SKM-1 treated with dmso at 0.1 percent for 144 hours (cell line): ENCODE results near the gene PROZ.
"Not testable (repeated sequence)": the region's sequence is repeated elsewhere in the genome, so short reads cannot be mapped to it uniquely, and the experiment has no call there.

ENCODE experiments used
- DNase-seq: peaks from one replicate; lab custom pipeline; 2025; ENCODE audit not compliant: unreplicated experiment; lab: John Stamatoyannopoulos, UW

PROZ gene, protein sequence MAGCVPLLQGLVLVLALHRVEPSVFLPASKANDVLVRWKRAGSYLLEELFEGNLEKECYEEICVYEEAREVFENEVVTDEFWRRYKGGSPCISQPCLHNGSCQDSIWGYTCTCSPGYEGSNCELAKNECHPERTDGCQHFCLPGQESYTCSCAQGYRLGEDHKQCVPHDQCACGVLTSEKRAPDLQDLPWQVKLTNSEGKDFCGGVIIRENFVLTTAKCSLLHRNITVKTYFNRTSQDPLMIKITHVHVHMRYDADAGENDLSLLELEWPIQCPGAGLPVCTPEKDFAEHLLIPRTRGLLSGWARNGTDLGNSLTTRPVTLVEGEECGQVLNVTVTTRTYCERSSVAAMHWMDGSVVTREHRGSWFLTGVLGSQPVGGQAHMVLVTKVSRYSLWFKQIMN

DNA sequence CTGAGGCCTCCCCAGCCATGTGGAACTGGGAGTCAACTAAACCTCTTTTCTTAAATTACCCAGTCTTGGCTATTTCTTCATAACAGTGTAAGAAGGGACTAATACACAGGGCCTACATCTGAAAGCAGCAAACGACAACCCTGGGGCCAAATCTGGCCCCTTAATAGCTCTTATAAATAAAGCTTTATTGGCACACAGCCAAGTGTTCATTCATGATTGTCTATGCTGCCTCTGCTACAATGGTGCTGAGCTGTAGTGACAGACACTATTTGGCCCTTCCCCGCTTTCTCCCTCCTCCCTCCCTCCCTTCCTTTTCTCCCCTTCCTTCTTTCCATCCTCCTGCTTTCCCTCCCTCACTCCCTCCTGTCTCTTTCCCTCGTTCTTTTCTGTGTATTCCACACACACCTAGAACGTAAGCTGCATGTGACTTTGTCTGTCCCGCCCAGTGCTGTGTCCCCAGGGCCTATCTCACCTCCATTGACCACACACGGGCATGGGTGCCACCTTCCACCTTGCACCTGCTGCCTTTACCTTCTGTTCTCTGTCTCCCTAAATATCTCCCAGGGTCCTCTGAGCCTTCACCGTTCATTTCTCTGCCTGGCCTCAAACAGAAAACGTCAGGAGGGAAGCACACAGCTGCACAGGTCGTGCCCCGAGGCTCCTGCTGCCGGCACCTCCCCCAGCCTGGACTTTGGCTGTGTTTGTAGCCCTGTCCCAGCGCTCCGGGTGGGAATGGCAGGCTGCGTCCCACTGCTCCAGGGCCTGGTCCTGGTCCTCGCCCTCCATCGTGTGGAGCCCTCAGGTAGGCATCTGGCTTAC is at the start of gene PROZ:
PROZ (plus strand) TSS at position 720 of the 819 bp plus-strand sequence; CDS start at position 733, 13 bp downstream.
- no peak for DNase-seq

DNA sequence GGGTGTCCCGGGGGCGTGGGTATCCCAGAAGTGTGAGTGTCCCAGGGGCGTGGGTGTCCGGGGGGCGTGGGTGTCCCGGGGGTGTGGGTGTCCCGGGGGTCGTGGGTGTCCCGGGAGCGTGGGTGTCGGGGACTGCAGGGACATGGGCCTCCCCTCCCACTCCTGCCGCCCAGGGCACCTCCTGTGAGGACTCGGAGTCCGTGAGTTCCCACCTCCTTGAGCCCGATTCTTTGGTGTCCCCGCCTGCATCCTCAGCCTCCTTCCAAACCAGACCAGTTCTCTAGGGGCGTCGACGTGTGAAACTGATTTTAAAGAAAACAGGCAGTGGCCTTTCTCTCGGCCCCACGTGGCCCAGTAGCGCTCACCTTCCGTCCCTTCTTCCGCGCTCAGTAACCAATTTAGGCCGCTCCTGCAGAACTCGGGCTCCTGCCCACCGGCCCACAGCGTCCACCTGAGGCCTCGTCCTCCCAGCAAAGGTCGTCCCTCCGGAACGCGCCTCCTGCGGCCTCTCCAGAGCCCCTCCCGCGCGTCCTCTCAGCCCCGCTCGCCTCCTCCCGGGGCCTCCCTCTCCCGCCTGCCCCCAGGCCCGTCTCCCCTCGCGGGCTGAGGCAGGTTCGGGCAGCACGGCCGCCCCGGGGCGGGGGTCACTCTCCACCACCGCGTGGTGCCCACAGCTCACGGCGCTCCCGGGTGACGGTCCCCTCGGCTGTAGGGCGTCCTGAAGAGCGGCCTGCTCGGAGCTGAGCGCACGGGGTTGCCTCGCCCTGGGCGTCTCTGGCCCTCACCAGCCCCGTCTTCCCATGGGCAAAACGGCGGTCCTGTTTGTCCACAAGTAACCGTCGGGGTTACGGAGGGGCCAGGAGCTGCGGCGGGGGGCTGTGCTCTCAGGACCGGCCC is 49.0 kb upstream of the PROZ start:
- no peak for DNase-seq

DNA sequence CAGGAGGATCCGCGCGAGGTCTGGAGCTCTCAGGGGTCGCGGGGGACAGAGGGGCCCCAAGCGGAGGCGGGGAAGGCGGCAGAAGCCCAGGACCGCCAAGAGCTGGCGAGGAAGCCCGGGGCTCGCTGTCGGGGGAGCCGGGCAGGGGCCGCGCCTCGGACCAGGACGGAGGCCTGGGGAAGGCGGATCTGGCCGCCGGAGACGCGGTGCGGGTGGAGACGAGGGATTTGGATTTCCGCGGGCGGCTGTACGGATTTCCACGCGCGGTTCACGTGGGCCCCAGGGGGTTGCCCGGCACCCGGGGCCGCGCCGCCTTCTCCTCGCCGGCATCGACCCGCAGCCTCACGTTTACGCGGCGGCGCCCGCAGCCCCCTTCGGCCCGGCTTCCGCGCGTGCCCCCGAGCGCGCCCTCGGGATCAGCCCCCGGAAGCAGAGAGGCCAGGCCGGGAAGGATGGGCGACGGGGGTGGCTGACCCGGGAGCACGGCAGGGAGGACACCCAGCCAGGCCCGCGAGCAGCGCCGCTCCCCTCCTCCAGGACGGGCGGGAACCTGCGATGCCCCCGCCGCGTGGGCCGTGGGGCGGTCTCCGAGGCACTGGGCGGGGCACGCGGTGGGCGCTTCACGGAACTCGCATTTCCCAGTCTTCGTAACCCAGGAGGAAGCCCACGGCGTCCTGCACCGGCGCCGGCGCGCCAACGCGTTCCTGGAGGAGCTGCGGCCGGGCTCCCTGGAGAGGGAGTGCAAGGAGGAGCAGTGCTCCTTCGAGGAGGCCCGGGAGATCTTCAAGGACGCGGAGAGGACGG is 48.2 kb upstream of the PROZ start:
- no peak for DNase-seq

DNA sequence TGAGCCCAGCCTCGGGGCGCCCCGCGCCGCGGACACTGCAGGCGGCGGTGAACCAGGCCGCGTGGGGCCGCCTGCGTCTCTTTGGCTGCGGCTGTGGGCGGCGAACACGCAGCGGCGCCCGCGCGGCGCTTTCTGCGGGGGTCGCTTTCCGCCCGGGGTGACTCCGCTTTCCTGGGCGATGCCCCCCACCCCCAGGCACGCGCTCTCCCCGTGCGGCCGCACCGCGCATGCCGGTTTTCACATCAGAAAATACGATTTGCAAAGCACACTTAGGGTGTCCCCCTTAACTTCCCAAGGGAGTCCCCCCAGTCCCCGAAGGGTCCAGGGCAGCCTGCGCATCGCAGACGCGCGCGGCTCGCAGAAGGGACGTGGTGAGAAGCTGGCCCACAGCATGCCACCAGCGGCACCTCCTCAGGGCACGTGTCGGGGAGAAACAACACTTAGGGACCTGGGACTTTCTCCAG is 47.6 kb upstream of the PROZ start:
- DNase-seq = no peak

DNA sequence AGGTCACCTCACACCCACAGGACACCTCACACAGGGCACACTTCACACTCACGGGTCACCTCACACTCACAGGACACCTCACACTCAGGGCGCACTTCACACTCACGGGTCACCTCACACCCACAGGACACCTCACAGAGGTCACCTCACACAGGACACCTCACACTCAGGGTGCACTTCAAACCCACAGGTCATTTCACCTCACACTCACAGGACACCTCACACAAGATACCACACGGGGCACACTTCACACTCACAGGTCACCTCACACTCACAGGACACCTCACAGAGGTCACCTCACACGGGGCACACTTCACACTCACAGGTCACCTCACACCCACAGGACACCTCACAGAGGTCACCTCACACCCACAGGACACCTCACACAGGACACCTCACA is 46.6 kb upstream of the PROZ start:
- not testable (repeated sequence) for DNase-seq

DNA sequence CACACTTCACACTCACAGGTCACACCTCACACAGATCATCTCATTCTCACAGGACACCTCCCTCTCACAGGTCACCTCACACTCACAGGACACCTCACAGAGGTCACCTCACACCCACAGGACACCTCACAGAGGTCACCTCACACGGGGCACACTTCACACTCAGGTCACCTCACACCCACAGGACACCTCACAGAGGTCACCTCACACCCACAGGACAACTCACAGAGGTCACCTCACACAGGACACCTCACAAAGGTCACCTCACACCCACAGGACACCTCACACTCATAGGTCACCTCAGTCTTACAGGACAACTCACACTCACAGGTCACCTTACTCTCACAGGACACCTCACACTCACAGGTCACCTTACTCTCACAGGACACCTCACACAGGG is 46.0 kb upstream of the PROZ start:
- DNase-seq = not testable (repeated sequence)

DNA sequence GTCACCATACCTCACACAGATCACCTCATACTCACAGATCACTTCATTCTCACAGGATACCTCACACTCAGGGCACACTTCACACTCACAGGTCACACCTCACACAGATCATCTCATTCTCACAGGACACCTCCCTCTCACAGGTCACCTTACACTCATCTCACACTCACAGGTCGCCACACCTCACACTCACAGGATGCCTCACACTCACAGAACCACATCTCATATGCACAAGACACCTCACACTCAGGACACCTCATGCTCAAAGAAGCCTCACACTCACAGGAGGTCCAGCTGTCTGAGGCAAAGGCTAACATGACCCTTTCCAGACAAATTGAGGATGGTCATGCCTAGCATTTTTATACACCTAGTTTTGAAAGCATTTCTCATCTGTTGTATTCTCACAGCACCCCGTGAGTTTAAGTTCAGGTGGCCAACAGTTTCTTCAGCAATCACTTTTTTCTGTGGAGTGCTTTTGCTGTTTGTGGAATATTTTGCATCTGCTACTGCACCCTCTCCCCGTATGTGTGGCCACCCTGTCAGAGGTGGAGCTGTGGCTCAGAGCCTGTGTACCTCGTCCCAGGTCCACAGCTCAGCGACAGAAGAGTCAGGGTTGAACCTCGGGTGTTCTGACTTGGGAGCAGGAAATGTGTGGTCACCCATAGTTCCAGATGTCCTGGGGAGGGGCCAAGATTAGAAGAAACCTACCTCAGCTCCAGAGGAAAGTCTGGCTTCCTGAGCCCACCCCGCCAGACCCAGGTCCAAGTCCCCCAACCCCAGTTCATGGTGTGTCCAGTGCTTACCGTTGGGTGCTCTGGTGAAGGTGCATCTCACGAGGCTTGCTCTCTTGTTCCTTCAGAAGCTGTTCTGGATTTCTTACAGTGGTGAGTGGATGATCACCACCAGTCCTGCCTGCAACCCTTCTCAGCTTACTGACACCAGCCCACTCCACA is 45.3 kb upstream of the PROZ start:
- DNase-seq = no peak

DNA sequence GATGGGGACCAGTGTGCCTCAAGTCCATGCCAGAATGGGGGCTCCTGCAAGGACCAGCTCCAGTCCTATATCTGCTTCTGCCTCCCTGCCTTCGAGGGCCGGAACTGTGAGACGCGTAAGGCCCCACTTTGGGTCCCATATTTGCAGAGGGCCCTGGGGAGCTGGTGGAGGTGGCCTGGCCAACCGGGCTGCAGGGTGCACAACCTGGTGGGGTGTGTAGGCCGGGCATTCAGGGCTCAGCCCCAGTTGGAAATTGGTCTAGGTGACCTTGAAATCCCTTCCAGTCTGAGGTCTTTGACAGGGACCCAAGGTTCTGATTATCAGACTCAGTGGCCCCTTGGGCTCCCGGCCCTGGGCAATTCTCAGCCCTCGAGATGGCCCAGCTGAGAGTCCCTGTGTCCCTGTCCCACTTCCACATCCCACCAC is 44.6 kb upstream of the PROZ start:
- DNase-seq = no peak

DNA sequence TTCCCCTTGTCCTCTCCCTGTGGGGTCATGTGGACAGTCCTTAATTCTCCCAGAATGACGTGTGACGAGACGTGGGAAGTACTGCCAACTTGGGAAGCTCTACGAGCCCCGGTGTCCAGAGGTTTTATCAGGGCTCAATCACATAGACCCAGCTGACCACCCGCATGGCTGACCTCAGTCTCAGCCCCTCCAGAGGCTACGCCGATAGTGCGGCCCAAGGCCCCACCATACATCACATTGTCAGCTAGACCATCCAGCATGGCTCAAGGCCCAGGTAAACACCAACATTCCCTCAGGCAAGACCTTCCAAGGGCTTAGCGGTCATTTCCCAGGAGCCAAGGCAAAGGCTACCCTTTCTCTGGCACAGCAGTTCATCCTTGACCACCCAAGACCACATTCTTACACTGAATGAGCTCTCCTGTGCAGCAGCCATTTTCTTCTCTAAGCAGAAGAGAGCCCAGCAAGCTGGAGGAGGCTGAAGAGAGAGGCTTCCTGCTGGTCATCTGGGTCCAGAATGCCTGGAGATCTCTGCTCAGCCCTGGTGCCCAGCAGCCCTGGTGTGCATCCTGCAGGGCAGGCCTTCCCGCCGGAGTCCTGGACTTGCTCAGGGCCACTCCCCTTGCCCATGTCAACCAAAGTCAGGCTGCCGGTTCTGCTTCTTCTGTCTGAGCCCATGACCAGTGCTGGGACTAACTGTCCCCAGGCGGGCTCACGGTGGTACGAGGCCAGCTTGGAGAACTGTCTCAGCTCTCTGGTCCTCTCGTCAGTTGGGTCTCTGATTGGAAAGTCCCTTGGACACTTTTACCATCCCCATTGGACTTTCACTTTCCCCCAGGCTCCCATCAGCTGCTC is 43.7 kb upstream of the PROZ start:
- no peak for DNase-seq

DNA sequence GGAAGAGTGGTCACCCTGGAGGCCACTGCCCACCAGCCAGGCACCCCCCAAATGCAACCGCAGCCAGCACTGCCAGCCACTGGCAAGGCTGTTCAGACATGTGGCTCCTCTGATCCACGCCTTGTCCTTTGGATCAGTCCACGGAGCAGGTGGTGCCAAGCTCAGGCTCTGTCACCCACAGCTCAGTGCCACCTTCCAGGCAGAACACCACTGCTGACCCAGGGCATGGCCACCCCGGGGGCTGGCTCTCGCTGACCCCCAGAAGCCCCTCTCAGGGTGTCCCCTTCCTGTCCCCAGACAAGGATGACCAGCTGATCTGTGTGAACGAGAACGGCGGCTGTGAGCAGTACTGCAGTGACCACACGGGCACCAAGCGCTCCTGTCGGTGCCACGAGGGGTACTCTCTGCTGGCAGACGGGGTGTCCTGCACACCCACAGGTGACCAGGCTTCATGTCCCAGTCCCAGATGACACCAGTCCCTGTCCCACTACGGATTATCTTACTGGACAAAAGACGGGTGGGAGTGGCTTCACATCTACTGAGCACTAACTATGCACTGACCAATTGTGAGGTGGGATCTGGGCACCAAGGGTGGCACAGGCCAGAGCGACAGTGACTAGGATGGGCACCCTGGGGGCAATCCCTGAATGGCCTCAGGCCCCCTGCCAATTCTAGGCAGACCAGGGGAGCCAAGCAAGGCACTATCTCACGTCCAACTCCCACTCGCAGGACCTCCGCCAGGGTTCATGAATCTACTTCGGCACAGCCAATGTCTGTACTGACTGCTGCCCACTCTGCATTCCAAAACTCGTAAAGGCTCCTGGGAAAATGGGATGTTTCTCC is 42.9 kb upstream of the PROZ start:
- DNase-seq = no peak

DNA sequence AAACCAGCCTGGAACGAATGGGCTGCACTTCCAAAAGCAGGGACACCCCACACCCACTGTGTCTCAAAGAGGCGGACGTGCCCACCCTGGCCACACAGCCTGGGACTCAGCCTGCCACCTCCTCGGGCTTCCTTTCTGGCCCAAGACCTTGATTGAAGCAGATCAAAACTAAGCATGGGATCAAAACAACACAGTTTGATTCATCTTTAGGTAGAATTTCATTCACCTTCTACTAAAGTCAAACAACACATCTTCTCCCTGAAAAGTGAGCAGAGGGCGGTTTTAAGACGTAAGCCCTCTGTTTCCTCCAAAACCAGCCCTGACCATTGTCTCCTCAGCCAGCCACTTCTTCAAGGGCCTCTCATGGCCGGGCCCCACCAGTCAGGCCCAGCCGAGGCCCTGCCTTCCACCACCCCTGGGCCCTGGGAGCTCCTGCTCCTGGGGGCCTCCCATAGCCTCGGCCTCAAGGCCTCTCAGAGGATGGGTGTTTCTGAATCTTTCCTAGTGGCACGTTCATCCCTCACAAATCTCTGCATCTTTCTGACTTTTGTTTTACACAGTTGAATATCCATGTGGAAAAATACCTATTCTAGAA is 42.1 kb upstream of the PROZ start:
- DNase-seq = no peak

DNA sequence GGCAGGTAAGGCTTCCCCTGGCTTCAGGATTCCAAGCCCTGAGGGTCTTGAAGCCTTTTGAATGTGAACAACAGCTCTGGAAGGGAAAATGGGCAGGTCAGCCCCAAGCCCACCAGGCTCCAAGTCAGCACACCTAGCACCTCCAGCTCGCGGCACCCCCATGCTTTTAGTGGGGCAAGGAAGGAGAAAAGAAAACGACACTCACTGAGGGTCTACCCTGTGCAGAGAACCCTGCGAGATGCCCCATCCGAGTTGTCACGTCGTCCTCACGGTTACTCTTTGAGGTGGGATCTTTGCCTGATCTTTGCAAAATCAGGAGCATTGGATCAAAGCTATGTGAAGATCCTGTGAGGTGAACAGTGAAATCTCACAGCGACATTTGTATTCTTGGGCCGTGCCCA is 41.6 kb upstream of the PROZ start:
- DNase-seq = no peak

DNA sequence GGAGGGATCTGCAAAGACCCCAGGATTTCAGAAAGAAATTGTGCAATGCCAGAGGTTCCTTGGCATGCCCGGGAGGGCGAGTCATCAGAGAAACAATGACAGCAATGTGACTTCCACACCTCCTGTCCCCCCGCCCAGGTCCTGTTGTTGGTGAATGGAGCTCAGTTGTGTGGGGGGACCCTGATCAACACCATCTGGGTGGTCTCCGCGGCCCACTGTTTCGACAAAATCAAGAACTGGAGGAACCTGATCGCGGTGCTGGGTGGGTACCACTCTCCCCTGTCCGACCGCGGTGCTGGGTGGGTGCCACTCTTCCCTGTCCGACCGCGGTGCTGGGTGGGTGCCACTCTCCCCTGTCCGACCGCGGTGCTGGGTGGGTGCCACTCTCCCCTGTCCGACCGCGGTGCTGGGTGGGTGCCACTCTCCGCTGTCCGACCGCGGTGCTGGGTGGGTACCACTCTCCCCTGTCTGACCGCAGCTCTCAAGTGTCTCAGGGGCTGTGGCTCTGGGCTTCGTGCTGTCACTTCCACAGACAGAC is 41.0 kb upstream of the PROZ start:
- DNase-seq = no peak

DNA sequence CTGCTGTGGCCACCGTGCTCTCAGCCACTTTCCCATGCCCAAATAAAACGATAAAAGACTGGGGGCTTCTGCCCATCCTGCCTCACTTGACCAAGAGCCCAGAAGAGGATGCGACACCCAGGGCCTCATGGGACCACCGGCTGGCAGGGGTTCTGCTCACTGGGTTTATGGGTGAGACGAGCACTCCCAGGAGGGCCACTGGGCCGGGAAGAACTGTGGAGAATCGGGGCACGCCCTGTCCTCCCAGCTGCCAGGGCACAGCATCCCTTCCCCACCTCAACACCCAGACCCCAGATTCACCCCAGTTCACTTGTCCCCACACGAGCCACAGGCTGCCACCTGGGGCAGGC is 40.6 kb upstream of the PROZ start:
- no peak for DNase-seq

DNA sequence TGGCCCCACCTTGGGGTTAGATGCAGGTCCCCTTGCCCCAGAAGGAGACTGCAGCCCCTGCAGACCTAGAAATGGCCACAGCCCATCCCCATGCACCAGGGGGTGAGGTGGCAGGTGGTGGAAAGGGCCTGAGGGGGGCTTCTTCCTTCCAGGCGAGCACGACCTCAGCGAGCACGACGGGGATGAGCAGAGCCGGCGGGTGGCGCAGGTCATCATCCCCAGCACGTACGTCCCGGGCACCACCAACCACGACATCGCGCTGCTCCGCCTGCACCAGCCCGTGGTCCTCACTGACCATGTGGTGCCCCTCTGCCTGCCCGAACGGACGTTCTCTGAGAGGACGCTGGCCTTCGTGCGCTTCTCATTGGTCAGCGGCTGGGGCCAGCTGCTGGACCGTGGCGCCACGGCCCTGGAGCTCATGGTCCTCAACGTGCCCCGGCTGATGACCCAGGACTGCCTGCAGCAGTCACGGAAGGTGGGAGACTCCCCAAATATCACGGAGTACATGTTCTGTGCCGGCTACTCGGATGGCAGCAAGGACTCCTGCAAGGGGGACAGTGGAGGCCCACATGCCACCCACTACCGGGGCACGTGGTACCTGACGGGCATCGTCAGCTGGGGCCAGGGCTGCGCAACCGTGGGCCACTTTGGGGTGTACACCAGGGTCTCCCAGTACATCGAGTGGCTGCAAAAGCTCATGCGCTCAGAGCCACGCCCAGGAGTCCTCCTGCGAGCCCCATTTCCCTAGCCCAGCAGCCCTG is 40.0 kb upstream of the PROZ start:
- DNase-seq = no peak

DNA sequence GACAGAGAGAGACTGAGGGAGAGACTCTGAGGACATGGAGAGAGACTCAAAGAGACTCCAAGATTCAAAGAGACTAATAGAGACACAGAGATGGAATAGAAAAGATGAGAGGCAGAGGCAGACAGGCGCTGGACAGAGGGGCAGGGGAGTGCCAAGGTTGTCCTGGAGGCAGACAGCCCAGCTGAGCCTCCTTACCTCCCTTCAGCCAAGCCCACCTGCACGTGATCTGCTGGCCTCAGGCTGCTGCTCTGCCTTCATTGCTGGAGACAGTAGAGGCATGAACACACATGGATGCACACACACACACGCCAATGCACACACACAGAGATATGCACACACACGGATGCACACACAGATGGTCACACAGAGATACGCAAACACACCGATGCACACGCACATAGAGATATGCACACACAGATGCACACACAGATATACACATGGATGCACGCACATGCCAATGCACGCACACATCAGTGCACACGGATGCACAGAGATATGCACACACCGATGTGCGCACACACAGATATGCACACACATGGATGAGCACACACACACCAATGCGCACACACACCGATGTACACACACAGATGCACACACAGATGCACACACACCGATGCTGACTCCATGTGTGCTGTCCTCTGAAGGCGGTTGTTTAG is 39.2 kb upstream of the PROZ start:
- DNase-seq = no peak
